ENCODE results near the gene SLC38A2.
A peak's percentile ranks its signal among the peaks of the same experiment; 100 is the strongest.

Gene SLC38A2

DNA sequence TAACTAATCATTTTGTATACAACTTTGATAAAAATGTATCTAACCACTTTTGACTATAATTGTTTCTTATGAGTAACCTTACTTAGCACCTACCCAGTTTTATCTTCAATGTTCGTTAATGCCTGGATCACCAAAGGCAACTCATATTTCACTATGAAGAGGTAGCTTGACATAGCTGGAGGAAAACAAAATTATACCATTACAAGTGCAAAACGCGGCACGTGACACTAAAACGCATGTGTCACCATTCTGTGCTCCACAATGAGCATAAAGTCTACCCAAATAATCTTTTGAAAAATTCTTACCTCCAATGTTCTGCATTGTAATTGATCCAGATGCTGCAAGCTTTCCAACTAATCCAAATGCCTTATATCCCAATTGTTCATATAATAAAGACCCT is 5.8 kb downstream of the SLC38A2 start:
- no peaks in the 10 kb centered on the region for H3K9me2 ChIP-seq (replicated peaks; ENCODE audit: low read depth, low read length)
- no peaks in the 10 kb centered on the region for H3K9me3 ChIP-seq (ENCODE audit: insufficient read depth, low read depth, low read length)
- H3K36me3 ChIP-seq (ENCODE audit: insufficient read depth, low read length): peaks cover 94% of the 10 kb centered on the region
- H3F3A ChIP-seq (ENCODE audit: low read depth): no peaks in the 10 kb centered on the region
- peaks cover 3% of the 10 kb centered on the region for H3K27me3 ChIP-seq (ENCODE audit: insufficient read depth, low read length, poor library complexity, severe bottlenecking)
- no peak overlapping the region for H2AFZ ChIP-seq (ENCODE audit: low read length)
- peaks cover 100% of the 10 kb centered on the region for H4K20me1 ChIP-seq (ENCODE audit: insufficient read depth, low read length, poor library complexity, severe bottlenecking)
- H3K9ac ChIP-seq (ENCODE audit: low read depth, low read length, poor library complexity, severe bottlenecking): peak overlapping the region; percentile 97
- H3K4me2 ChIP-seq (ENCODE audit: low read depth, low read length, poor library complexity, severe bottlenecking): peak overlapping the region; percentile 95
- H3K4me1 ChIP-seq (ENCODE audit: insufficient read depth, low read length, poor library complexity, severe bottlenecking): peaks cover 89% of the 10 kb centered on the region
- H3K4me3 ChIP-seq (ENCODE audit: low read length, poor library complexity, severe bottlenecking): peak overlapping the region; percentile 95
- peaks cover 99% of the 10 kb centered on the region for H3K79me2 ChIP-seq (ENCODE audit: insufficient read depth, low read length)
- TF ChIP-seq EZH2phosphoT487 (IDR thresholded peaks at IDR 0.05; ENCODE audit: borderline replicate concordance): no peak
- TF ChIP-seq, protein P1, sequence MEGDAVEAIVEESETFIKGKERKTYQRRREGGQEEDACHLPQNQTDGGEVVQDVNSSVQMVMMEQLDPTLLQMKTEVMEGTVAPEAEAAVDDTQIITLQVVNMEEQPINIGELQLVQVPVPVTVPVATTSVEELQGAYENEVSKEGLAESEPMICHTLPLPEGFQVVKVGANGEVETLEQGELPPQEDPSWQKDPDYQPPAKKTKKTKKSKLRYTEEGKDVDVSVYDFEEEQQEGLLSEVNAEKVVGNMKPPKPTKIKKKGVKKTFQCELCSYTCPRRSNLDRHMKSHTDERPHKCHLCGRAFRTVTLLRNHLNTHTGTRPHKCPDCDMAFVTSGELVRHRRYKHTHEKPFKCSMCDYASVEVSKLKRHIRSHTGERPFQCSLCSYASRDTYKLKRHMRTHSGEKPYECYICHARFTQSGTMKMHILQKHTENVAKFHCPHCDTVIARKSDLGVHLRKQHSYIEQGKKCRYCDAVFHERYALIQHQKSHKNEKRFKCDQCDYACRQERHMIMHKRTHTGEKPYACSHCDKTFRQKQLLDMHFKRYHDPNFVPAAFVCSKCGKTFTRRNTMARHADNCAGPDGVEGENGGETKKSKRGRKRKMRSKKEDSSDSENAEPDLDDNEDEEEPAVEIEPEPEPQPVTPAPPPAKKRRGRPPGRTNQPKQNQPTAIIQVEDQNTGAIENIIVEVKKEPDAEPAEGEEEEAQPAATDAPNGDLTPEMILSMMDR (conservative IDR thresholded peaks at IDR 0.05; ENCODE audit: low read length): no peak

DNA sequence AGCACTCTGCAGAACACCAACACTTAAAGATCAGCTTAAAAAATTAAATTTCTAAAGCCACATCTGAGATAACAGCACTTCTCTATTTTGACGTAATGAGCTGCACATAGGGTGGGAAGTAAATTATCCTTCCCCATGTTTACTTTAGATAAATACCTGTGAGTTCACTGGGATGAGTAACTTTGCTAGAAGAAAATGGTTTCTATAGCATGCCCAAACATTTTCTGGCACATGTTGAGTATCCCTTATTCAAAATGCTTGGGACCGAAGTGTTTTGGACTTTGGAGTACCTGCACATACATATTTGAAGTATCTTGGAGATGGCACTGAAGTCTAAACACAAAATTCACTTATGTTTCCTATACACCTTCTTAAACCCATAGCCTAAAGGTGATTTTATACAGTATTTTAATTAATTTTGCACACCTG is 6.6 kb downstream of the SLC38A2 start:
- peak overlapping the region; percentile 95 for H3K4me2 ChIP-seq (ENCODE audit: low read depth, low read length, poor library complexity, severe bottlenecking)
- peaks cover 100% of the 10 kb centered on the region for H4K20me1 ChIP-seq (ENCODE audit: insufficient read depth, low read length, poor library complexity, severe bottlenecking)
- no peak overlapping the region for H2AFZ ChIP-seq (ENCODE audit: low read length)
- H3K9ac ChIP-seq (ENCODE audit: low read depth, low read length, poor library complexity, severe bottlenecking): peak overlapping the region; percentile 97
- no peaks in the 10 kb centered on the region for H3F3A ChIP-seq (ENCODE audit: low read depth)
- peak overlapping the region; percentile 95 for H3K4me3 ChIP-seq (ENCODE audit: low read length, poor library complexity, severe bottlenecking)
- H3K79me2 ChIP-seq (ENCODE audit: insufficient read depth, low read length): peaks cover 97% of the 10 kb centered on the region
- peaks cover 91% of the 10 kb centered on the region for H3K4me1 ChIP-seq (ENCODE audit: insufficient read depth, low read length, poor library complexity, severe bottlenecking)
- TF ChIP-seq EZH2phosphoT487 (IDR thresholded peaks at IDR 0.05; ENCODE audit: borderline replicate concordance): no peak
- TF ChIP-seq, protein P1 (conservative IDR thresholded peaks at IDR 0.05; ENCODE audit: low read length): no peak
- H3K9me3 ChIP-seq (ENCODE audit: insufficient read depth, low read depth, low read length): no peaks in the 10 kb centered on the region
- no peaks in the 10 kb centered on the region for H3K27me3 ChIP-seq (ENCODE audit: insufficient read depth, low read length, poor library complexity, severe bottlenecking)
- peaks cover 100% of the 10 kb centered on the region for H3K36me3 ChIP-seq (ENCODE audit: insufficient read depth, low read length)
- H3K9me2 ChIP-seq (replicated peaks; ENCODE audit: low read depth, low read length): no peaks in the 10 kb centered on the region

DNA sequence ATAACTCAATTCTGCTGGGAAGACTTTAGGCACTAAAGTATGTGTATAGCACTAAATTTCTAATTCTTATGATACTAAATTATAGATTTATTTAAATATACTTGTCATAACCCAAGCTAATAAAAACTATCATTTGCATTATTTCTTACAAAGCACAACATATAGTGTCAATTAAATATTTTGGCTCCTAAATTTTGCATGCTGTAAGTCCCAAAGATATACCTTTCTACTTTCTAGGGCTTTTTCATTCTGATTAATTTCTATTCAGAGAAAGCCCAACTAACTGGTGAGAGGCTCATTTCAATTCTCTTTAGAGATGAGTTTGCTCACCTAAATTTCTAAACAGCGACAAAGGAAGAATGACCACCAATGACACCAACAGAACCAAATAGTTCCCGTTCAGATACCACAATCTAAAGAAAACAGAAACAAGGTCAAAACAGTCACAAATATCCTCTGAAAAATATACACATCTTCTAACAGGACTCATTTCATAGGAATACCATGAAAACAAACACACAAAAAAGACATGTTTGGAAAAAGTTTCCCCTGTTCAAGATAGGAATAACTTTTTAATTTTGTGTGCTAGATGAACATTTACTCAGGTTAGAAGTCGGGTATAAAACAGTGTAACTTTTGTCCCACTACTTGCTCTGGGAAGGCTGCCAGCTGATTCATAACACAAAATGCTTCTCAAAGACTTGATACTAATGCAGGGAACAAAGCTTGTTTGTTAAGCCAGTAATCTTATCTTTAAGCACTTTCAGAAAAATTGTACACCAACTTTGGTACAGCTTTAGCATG is 7.6 kb downstream of the SLC38A2 start:
- Histone ChIP-seq H3K79me2 (ENCODE audit: insufficient read depth, low read length) (peaks cover 90% of the 10 kb centered on the region), H3F3A (ENCODE audit: low read depth) (no peaks in the 10 kb centered on the region; the same call in 1 of the 2 replicates), H3K9me3 (ENCODE audit: insufficient read depth, low read depth, low read length) (no peaks in the 10 kb centered on the region), H3K27me3 (ENCODE audit: insufficient read depth, low read length, poor library complexity, severe bottlenecking) (no peaks in the 10 kb centered on the region), H3K36me3 (ENCODE audit: insufficient read depth, low read length) (peaks cover 100% of the 10 kb centered on the region), H3K9ac (ENCODE audit: low read depth, low read length, poor library complexity, severe bottlenecking) (peak overlapping the region; percentile 97), H3K4me1 (ENCODE audit: insufficient read depth, low read length, poor library complexity, severe bottlenecking) (peaks cover 81% of the 10 kb centered on the region), H3K4me2 (ENCODE audit: low read depth, low read length, poor library complexity, severe bottlenecking) (peak overlapping the region; percentile 95), H2AFZ (ENCODE audit: low read length) (no peak overlapping the region), H3K9me2 (replicated peaks; ENCODE audit: low read depth, low read length) (no peaks in the 10 kb centered on the region), H3K4me3 (ENCODE audit: low read length, poor library complexity, severe bottlenecking) (peak overlapping the region; percentile 95), H4K20me1 (ENCODE audit: insufficient read depth, low read length, poor library complexity, severe bottlenecking) (peaks cover 100% of the 10 kb centered on the region)
- TF ChIP-seq EZH2phosphoT487 (IDR thresholded peaks at IDR 0.05; ENCODE audit: borderline replicate concordance): no peak
- TF ChIP-seq, protein P1 (conservative IDR thresholded peaks at IDR 0.05; ENCODE audit: low read length): no peak
